ENCODE measurements around the gene PPP5C.

Gene PPP5C

DNA sequence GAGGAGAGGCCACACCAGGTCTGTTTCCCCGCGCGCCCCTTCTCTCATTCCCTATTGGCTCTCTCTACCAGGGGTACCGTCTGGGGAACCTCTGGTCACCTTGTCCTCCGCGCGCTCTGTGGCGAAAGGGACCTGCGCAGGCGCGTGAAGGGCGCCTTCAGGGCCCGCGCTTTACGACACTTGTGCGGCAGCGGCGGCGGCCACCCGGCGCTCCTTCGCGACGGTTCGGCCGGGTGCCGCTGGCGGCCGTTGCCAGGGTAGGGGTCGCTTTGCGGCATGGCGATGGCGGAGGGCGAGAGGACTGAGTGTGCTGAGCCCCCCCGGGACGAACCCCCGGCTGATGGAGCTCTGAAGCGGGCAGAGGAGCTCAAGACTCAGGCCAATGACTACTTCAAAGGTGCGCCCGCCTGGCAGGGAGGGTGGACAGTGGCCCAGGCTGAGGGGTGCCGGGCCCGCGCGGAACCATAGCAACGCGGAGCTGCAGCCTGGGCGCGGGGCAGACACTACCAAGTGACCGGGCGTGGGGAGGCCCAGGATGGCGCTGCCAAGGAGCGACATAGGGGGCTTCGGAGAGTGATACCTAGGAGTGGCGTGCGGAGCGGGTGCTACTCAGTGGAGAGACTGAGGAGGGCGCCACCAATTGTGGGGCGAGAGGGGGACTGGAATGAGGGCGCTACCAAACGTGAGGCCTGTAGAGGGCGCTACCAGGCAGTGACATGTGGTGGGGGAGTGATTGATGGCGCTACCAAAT is at the start of gene PPP5C:
PPP5C (plus strand) TSS at position 267 of the 751 bp plus-strand sequence; CDS start at position 277, 10 bp downstream.
- H3K4me3 Mint-ChIP-seq, result peak within 1 kb of the TSS; percentile 97 to 98 (median 98)
- no peaks in the 10 kb centered on the region for H3K27me3 Mint-ChIP-seq (ENCODE audit: low read depth)
- no peaks in the 10 kb centered on the region for H3K9me3 Mint-ChIP-seq
- H3K4me1 Mint-ChIP-seq, result peaks cover 38% of the 10 kb centered on the region
- H3K27ac Mint-ChIP-seq, result peak within 1 kb of the TSS; percentile 84 to 96 (median 90)
- peaks cover 5% of the 10 kb centered on the region for H3K36me3 Mint-ChIP-seq (ENCODE audit: low read depth)
- TF ChIP-seq, protein P1, sequence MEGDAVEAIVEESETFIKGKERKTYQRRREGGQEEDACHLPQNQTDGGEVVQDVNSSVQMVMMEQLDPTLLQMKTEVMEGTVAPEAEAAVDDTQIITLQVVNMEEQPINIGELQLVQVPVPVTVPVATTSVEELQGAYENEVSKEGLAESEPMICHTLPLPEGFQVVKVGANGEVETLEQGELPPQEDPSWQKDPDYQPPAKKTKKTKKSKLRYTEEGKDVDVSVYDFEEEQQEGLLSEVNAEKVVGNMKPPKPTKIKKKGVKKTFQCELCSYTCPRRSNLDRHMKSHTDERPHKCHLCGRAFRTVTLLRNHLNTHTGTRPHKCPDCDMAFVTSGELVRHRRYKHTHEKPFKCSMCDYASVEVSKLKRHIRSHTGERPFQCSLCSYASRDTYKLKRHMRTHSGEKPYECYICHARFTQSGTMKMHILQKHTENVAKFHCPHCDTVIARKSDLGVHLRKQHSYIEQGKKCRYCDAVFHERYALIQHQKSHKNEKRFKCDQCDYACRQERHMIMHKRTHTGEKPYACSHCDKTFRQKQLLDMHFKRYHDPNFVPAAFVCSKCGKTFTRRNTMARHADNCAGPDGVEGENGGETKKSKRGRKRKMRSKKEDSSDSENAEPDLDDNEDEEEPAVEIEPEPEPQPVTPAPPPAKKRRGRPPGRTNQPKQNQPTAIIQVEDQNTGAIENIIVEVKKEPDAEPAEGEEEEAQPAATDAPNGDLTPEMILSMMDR (IDR thresholded peaks at IDR 0.05; ENCODE audit: unreplicated experiment in 3 of 3), result peak; percentile 62 to 88 (median 68)

- H3K27me3 Mint-ChIP-seq (ENCODE audit: low read depth), result peaks cover 11% of the 10 kb centered on the region
- H3K4me1 Mint-ChIP-seq, result peaks cover 45% of the 10 kb centered on the region
- peak overlapping the region; percentile 74 to 98 (median 95) for H3K27ac Mint-ChIP-seq
- H3K36me3 Mint-ChIP-seq (ENCODE audit: low read depth), result peaks cover 2% of the 10 kb centered on the region
- peak overlapping the region; percentile 91 for H3K4me3 Mint-ChIP-seq
- H3K9me3 Mint-ChIP-seq, result no peaks in the 10 kb centered on the region
- TF ChIP-seq, protein P1 (IDR thresholded peaks at IDR 0.05; ENCODE audit: unreplicated experiment in 3 of 3), result no peak
These were observed 49.0 kb upstream of the PPP5C start for GRCh38 chr19:46297700-46298478.

GRCh38 chr19:46298479-46299003 is 48.3 kb upstream of the PPP5C start:
- H3K27me3 Mint-ChIP-seq (ENCODE audit: low read depth), result peaks cover 11% of the 10 kb centered on the region
- peak overlapping the region; percentile 95 to 98 (median 97) for H3K27ac Mint-ChIP-seq
- H3K4me1 Mint-ChIP-seq, result peaks cover 49% of the 10 kb centered on the region
- H3K9me3 Mint-ChIP-seq, result no peaks in the 10 kb centered on the region
- H3K36me3 Mint-ChIP-seq (ENCODE audit: low read depth), result peaks cover 6% of the 10 kb centered on the region
- peak overlapping the region; percentile 77 to 91 (median 91) for H3K4me3 Mint-ChIP-seq
- TF ChIP-seq, protein P1 (IDR thresholded peaks at IDR 0.05; ENCODE audit: unreplicated experiment in 3 of 3), result no peak

DNA sequence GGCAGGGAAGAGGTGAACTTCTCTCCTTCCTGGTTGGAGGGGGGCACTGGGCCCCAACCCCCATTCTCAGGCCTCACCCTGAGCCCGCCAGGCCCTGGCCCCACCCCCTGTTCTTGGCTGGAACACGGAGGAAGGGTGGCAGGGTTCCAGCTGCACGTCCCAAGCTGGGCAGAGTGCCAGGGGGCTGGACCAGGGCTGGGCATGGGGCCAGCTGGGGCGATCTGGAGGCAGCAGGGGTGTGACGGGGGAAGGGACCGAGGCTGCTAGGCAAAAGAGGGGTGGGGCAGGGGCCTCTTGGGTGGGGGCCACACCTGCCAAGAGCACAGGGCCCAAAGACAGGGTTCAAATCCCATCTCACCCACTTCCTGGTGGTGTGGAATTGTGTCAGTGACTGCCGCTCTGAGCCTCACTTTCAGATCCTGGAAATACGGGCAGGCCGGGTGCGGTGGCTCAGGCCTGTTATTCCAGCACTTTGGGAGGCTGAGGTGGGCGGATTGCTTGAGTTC is 47.8 kb upstream of the PPP5C start:
- TF ChIP-seq, protein P1 (IDR thresholded peaks at IDR 0.05; ENCODE audit: unreplicated experiment in 3 of 3), result no peak
- H3K4me1 Mint-ChIP-seq, result peaks cover 49% of the 10 kb centered on the region
- H3K27ac Mint-ChIP-seq, result peak overlapping the region; percentile 95 to 98 (median 97)
- H3K36me3 Mint-ChIP-seq (ENCODE audit: low read depth), result peaks cover 6% of the 10 kb centered on the region
- H3K4me3 Mint-ChIP-seq, result peak overlapping the region; percentile 77 to 91 (median 91)
- H3K27me3 Mint-ChIP-seq (ENCODE audit: low read depth), result peaks cover 11% of the 10 kb centered on the region
- H3K9me3 Mint-ChIP-seq, result no peaks in the 10 kb centered on the region

DNA sequence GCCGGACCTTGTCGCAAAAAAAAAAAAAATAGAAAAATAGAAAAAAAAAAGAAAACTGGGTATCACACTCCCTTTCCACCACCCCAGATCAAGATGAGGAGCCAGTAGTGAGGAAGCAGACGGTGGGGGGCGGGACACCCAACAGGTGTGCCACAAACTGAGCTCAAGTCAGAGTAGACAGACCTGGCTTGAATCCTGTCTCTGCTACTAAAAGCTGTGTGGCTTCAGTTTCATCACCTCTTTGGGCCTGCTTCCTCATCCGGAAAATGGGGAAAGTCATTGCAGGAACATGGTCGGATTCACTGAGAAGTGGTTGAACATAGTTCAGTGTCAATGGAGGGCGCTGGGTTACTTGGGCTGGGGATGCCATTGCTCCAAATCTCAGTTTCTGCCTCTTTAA is 47.2 kb upstream of the PPP5C start:
- H3K4me3 Mint-ChIP-seq, result peak overlapping the region in 2 of 3 experiments; percentile 79 to 91
- peaks cover 55% of the 10 kb centered on the region for H3K4me1 Mint-ChIP-seq
- peaks cover 12% of the 10 kb centered on the region for H3K36me3 Mint-ChIP-seq (ENCODE audit: low read depth)
- H3K27ac Mint-ChIP-seq, result peak overlapping the region; percentile 95 to 98 (median 97)
- peaks cover 7% of the 10 kb centered on the region for H3K27me3 Mint-ChIP-seq (ENCODE audit: low read depth)
- H3K9me3 Mint-ChIP-seq, result no peaks in the 10 kb centered on the region
- TF ChIP-seq, protein P1 (IDR thresholded peaks at IDR 0.05; ENCODE audit: unreplicated experiment in 3 of 3), result no peak

Data from nephron (organoid).